Pancreas (tissue), 10 donors: ENCODE data around the gene TMEM52. TPM values are rescaled to one million over a fixed set of nuclear protein-coding genes. Genes with fewer than 3 reads are reported as not detected.

Source experiments
- ATAC-seq, 4 donors: fragments of 200-7000 bp; cut with Tn5 transposase; one replicate each; pipeline versions ENCODE4 v1.8.0 to v1.9.1; 2020; ENCODE audit warnings: mild to moderate bottlenecking in 4 of 4, moderate library complexity in 4 of 4
- DNase-seq, 6 donors: peaks; one replicate each; pipeline ENCODE4 v3.0.0-alpha.2; 2020
- FAIRE-seq: peaks from 2 replicates; lab custom pipeline; 2012; peaks lifted over from hg19 to GRCh38; lab: Jason Lieb, UNC
- H3K27ac ChIP-seq, 4 donors: fragments of 200-600 bp; sonication (generic); 1 replicate in 3 of 4; 2 replicates in 1 of 4; pipeline versions ENCODE4 v1.5.0 to v1.8.0; 2020
- H3K27me3 ChIP-seq, 4 donors: fragments of 200-600 bp; one replicate each; pipeline ENCODE4 v1.8.0; 2021
- H3K36me3 ChIP-seq, 3 donors: fragments of 200-600 bp; sonication (generic) in 1 of 3; one replicate each; pipeline versions ENCODE4 v1.5.0 to v1.8.0; 2020 to 2021
- H3K4me1 ChIP-seq, 3 donors: fragments of 200-600 bp; one replicate each; pipeline ENCODE4 v1.8.0; 2021
- H3K4me3 ChIP-seq, 4 donors: fragments of 200-600 bp; sonication (generic) in 2 of 4; one replicate each; pipeline versions ENCODE4 v1.5.0 to v1.8.0; 2020 to 2021
- H3K9me3 ChIP-seq, 4 donors: fragments of 200-600 bp; one replicate each; pipeline ENCODE4 v1.8.0; 2021
- CTCF ChIP-seq, 4 donors: fragments of 200-600 bp; sonication (generic) in 3 of 4; IDR thresholded peaks; one replicate each; pipeline versions ENCODE4 v1.5.0 to v1.8.0; 2021; ENCODE audit warnings: antibody characterized with exemption in 4 of 4
- WGBS, 2 donors: extraction: QIAGEN DNeasy Blood & Tissue Kit; methylation state at CpG; one replicate each; pipeline ENCODE4 v1.1.7; 2013; 5-methylcytosine and 5-hydroxymethylcytosine counted together
- intact Hi-C, 3 donors: fragments of 100-400 bp; cut with DNase I; formaldehyde crosslinking; loops; one replicate each; pipeline versions ENCODE4 v1.11.1 to v1.14.2; 2022
- polyA plus RNA-seq, 2 donors: library from polyadenylated mRNA; stranded (reverse); fragments of 200-250 nt; gene quantifications; one replicate each; pipeline ENCODE4 v1.2.3, GENCODE V29; 2013
- total RNA-seq, 6 donors: library from RNA; stranded (reverse); fragmentation: NEBNext Ultra II Directional in 4 of 6; extraction: Animal tissue kit (Norgen Biotek cat#: 25700) in 4 of 6; gene quantifications; one replicate each; pipeline versions ENCODE4 v1.2.1 to v1.2.4, GENCODE V29; 2021 to 2023
- donor health status: healthy with polysubstance abuse.
- donor health status: DM: no; HTN: no; CAD: no; lungs with moderate emphysema.
- donor health status: DM: no; HTN: no; CAD: no.
- donor health status: control.
- donor health status: control.
- donor health status: Bipolar disorder and iron deficiency.
- donor health status: DM: yes; HTN: yes; CAD: no.
- donor health status: DM: no; HTN: no; CAD: no.
- donor health status: DM: no; HTN: no; CAD: no.
- donor health status: DM: yes; HTN: yes; CAD: no.

The TMEM52 gene
- total RNA-seq (10 to 100 TPM; 43.6 to 98.9 (median 78.6) TPM), polyA plus RNA-seq (100 to 1,000 TPM in 1 of 2 donors, 10 to 100 TPM in 1; 72.2 to 120 TPM)

- peaks cover 7 to 25% (median 16%) of the 10 kb centered on the region in 3 donors for H3K4me1 ChIP-seq
- H3K9me3 ChIP-seq, result no peaks in the 10 kb centered on the region
- FAIRE-seq (no peak), DNase-seq (peak in 5 of 6 donors; percentile 89 to 98 (median 90)), ATAC-seq (peak; percentile 50 to 68 (median 55))
- no peak for TF ChIP-seq CTCF (IDR thresholded peaks at IDR 0.05)
- H3K27ac ChIP-seq, result peak within 1 kb of the TSS; percentile 85 to 94 (median 90)
- no peaks in the 10 kb centered on the region for H3K36me3 ChIP-seq
- 1 to 3% methylated on average over 14 to 44 of the region's 44 CpGs for WGBS, 2 donors
- H3K4me3 ChIP-seq, result peak within 1 kb of the TSS; percentile 36 to 59 (median 47)
- intact Hi-C loops, result no loop called here
- H3K27me3 ChIP-seq, result no peaks in the 10 kb centered on the region
These were observed at the start of gene TMEM52 for GRCh38 chr1:1918901-1919303. Gene TMEM52, minus strand, starts transcription at chr1:1919279. Its CDS starts 14 bp downstream, at chr1:1919265.

- FAIRE-seq (no peak), DNase-seq (no peak), ATAC-seq (no peak)
- no peak overlapping the region for H3K27ac ChIP-seq
- intact Hi-C loops, result loop anchor here in 1 of 3 donors (10.0 kb wide), 1 partner anchor 67 kb away; no protein-coding TSS in a partner anchor
- no peaks in the 10 kb centered on the region for H3K36me3 ChIP-seq
- no peak overlapping the region for H3K4me3 ChIP-seq
- H3K4me1 ChIP-seq, result no peaks in the 10 kb centered on the region
- TF ChIP-seq CTCF (IDR thresholded peaks at IDR 0.05), result no peak
- no peaks in the 10 kb centered on the region for H3K9me3 ChIP-seq
- no peaks in the 10 kb centered on the region for H3K27me3 ChIP-seq
- WGBS, 2 donors, result 50 to 61% methylated on average over 3 of the region's 3 CpGs
These were observed 48.8 kb upstream of the TMEM52 start for GRCh38 chr1:1967879-1968278.

GRCh38 chr1:1967151-1967550, 48.1 kb upstream of the TMEM52 start:
- no peak overlapping the region for H3K4me3 ChIP-seq
- H3K4me1 ChIP-seq, result no peaks in the 10 kb centered on the region
- ATAC-seq (peak in 1 of 4 donors; percentile 24), DNase-seq (peak in 1 of 6 donors; percentile 20), FAIRE-seq (no peak)
- no peaks in the 10 kb centered on the region for H3K27me3 ChIP-seq
- TF ChIP-seq CTCF (IDR thresholded peaks at IDR 0.05), result no peak
- WGBS, 2 donors, result 54 to 60% methylated on average over 14 to 16 of the region's 16 CpGs
- H3K36me3 ChIP-seq, result no peaks in the 10 kb centered on the region
- H3K27ac ChIP-seq, result no peak overlapping the region
- intact Hi-C loops, result loop anchor here in 1 of 3 donors (10.0 kb wide), 1 partner anchor 68 kb away; no protein-coding TSS in a partner anchor
- H3K9me3 ChIP-seq, result no peaks in the 10 kb centered on the region

- Histone ChIP-seq H3K27me3 (no peaks in the 10 kb centered on the region), H3K9me3 (no peaks in the 10 kb centered on the region), H3K27ac (no peak overlapping the region), H3K36me3 (no peaks in the 10 kb centered on the region), H3K4me1 (no peaks in the 10 kb centered on the region), H3K4me3 (no peak overlapping the region)
- TF ChIP-seq CTCF (IDR thresholded peaks at IDR 0.05), result no peak
- no peak for FAIRE-seq
- ATAC-seq, result peak in 1 of 4 donors; percentile 36
- 44 to 50% methylated on average over 33 to 38 of the region's 38 CpGs for WGBS, 2 donors
- intact Hi-C loops, result loop anchor here in 1 of 3 donors (10.0 kb wide), 1 partner anchor 69 kb away; no protein-coding TSS in a partner anchor
- DNase-seq, result peak in 1 of 6 donors; percentile 40
These were observed 47.1 kb upstream of the TMEM52 start for GRCh38 chr1:1966071-1966740.

- no peaks in the 10 kb centered on the region for H3K27me3 ChIP-seq
- intact Hi-C loops, result loop anchor here in 1 of 3 donors (10.0 kb wide), 1 partner anchor 69 kb away; no protein-coding TSS in a partner anchor
- DNase-seq (peak in 1 of 6 donors; percentile 35), FAIRE-seq (no peak), ATAC-seq (no peak)
- no peaks in the 10 kb centered on the region for H3K4me1 ChIP-seq
- H3K4me3 ChIP-seq, result no peak overlapping the region
- no peak for TF ChIP-seq CTCF (IDR thresholded peaks at IDR 0.05)
- no peak overlapping the region for H3K27ac ChIP-seq
- no peaks in the 10 kb centered on the region for H3K36me3 ChIP-seq
- no peaks in the 10 kb centered on the region for H3K9me3 ChIP-seq
- WGBS, 2 donors, result 47 to 58% methylated on average over 10 of the region's 10 CpGs
These were observed 46.5 kb upstream of the TMEM52 start for GRCh38 chr1:1965546-1965945.
